NCI-H345 treated with DMSO at 0.1 percent for 48 hours (cell line): Measurements from ENCODE around the gene TRAP1.

ENCODE experiments used
- DNase-seq: peaks from one replicate; lab custom pipeline; 2025; ENCODE audit not compliant: unreplicated experiment; lab: John Stamatoyannopoulos, UW

The TRAP1 gene

DNA sequence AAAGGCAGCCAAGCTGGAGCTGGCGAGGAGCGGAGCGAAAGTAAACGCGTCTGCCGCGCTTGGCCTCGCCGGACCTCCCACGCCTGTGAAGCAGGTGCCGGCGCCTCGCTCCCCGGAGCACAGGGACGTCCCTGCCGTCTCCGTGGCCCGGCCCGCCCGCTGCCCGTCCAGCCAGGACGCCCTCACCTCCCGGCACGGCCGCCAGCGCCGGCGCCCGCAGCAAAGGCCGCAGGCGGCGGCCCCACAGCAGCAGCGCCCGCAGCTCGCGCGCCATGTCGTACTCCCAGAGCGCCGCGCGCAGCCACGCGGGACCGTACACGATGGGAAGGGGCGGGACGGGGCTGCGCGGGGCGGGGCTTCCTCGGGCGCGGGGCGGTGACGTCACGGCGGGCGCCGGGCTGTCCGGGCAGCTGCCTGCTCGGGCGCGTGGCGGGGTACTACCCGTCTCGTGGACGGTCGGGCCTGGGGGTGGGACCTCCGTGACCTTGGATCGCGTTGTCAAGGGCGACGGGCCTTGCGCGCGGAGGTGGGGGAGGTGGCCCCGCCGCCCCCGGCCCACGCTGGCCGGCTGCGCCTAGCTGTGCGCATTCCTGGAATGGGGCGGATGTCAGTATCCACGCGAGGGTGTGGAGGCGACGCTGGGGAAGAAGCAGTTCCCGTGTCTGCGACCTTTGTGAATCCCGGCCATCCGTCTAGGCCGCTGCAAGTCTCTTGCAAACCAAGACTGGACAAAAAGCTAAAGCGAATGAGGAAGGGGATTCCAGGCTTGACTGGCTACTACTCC lies at the start of gene TRAP1:
TSS of gene TRAP1 (minus strand) at position 290 of the 784 bp plus-strand sequence. CDS start at position 274, 16 bp downstream.
- peak; percentile 48 for DNase-seq

DNA sequence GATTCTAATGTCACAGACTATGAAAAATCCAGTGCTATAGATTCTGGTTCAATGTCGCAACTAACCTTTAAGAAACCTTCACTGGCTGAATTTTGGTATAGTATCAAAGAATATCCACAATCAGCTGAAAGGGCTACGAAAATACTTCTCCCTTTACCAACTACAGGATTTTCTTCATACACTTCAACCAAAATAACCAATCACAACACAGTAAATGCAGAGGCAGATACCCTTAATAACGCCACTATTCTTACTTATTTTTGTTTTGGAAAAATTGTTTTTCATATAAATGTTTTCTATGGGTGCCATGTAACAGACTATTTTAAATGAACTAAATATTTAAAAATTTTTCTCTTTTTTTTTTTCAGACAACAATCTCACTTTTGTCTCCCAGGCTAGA lies 48.9 kb upstream of the TRAP1 start:
- DNase-seq = no peak

DNA sequence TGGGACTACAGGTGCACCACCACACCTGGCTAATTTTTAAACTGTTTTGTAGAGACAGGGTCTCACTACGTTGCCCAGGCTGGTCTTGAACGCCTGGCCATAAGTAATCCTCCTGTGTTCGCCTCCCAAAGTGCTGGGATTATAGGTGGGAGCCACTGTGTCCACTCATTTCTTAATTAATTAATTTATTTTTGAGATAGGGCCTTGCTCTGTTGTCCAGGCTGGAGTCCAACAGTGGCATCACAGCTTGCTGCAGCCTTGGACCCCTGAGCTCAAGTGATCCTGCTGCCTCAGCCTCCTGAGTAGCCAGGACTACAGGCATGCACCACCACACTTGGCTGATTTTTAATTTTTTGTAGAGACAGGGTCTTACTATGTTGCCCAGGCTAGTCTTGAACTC lies 47.1 kb upstream of the TRAP1 start:
- DNase-seq = no peak

DNA sequence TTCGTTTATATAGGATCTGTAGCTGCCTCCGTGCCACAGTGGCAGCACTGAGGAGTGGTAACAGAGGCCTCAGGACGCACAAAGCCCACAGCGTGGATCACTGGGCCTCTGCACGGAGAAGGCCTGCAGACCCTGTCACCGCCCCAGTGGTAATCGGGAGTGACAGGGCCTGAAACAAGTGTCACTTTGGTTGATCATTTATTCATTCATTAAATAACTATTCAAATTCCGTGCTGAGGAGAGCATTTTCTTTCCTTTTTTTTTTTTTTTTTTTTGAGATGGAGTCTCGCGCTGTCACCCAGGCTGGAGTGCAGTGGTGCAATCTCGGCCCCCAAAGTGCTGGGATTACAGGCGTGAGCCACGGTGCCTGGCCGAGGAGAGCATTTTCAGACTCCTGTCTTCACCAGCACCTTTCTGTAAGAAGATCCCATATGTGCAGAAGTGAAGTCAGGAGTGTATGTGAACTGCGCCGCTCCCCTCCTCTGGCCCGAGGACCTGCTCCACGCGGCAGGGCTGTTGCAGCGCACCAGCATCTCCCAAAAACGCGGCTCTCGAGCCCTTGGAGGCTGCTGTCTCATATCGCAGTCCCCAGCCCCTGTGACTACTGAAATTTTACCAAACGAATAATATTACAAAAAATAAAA lies 44.9 kb upstream of the TRAP1 start:
- no peak for DNase-seq

DNA sequence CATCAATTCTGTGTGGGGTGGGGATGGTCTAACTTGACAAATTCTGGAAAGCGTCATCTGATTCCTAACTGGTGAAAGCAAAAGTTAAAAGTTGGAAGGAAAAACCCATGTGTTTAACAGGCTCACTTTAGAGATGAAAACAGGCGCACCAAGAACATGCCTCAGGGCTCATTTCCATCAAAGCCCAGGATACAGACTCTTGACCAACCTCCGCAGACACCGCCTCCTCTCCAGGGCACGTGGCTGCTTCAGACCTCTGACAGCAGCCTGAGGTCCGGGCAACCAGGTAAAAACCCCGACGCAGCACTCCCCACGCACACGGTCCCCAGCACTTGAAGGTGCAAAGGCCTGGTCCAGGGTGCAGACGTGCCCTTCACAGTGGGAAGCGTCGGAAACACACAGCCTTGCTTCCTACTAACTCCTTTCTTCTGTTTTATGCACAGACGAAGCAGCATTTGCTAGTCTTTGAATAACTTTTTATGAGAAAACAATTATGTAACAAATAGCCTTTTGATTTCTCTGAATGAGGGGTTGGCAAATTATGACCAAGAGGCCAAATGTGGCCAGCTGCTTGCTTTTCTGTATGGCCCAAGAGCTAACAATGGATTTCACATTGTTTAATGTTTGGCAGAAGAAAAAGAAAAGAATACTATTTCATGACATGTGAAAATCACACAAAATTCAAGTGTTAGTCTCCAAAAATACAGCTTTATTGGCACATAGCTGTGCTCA lies 44.2 kb upstream of the TRAP1 start:
- no peak for DNase-seq

DNA sequence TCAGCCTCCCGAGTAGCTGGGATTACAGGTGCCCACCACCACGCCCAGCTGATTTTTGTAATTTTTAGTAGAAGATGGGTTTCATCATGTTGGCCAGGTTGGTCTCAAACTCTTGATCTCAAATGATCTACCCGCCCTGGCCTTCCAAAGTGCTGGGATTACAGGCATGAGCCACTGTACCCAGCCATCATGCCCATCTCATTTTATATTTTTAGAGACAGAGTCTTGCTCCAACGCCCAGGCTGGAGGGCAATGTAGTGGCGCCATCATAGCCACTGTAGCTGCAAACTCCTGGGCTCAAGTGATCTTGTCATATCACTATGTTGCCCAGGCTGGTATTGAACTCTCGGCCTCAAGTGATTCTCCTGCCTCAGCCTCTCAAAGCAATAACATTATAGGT lies 43.2 kb upstream of the TRAP1 start:
- DNase-seq = no peak

DNA sequence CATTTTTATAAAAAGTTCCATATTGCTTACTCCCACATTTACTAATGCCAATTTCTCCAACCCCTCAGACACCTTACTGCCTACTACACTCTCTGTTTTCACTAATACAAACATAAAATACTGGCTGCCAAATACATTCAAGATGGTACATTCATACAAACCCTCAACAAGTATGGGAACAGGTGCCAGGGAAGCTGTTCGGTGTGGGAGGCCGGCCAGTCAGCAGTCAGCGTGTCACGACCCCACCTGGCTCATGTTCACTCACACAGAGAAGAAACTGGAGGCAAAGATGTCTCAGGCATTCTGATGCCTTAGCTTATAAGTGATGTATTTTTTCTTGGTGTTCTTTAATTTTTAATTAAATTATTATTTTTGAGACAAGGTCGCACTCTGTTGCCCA lies 42.4 kb upstream of the TRAP1 start:
- no peak for DNase-seq

DNA sequence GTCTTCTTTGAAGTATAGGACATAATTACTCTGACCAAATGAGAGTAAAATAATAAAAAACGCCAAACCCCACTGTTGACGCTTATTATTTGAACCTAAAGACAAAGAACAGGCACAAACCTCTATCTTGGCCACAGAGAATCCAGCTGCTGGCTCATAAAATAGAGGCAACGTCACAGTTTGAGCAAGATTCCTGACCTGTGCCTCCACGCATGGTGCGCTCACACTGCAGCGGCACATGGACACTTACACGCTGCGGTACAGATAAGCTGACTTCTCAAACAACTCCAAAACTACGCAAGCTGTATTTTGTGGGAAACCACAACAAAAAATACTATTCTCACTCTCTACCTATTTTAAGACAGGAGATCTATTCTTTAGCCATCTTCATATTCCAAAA lies 38.8 kb upstream of the TRAP1 start:
- DNase-seq = no peak

DNA sequence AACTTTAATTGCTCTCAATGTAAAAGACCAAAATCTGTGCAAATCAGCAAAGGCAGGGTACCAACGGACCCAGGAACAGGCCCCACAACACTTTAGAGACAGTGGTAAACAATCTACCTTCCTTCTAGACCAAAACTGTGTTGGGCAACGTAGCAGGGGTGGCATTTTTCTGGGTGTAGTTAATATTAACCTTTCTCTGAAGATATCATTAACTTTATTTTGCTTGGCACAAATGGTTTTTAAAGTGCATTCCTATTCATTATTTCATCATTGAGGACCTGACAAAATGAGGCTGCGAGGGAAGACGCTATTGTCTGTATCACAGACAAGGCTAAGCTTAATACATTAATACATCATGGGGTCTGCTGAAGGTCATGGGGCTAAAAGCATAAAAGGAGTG lies 37.9 kb upstream of the TRAP1 start:
- DNase-seq = no peak

DNA sequence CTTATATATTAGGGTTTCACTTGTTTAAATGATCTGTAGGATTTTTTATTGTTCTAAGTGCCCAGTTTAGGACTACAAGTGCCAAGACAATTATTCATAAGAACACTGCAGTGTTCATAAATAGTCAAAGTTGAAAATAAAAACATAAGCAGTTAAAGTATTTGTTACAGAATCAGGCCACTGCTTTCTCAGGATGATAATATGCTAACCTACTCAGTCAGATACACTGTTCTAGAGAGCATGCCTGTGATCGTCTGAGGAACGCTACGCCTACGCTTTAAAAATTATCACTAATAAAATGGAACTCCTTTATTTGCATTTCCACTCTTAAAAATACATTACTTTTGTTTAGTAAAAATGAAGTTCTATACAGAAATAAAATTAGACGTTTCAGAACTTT lies 37.4 kb upstream of the TRAP1 start:
- DNase-seq = no peak

DNA sequence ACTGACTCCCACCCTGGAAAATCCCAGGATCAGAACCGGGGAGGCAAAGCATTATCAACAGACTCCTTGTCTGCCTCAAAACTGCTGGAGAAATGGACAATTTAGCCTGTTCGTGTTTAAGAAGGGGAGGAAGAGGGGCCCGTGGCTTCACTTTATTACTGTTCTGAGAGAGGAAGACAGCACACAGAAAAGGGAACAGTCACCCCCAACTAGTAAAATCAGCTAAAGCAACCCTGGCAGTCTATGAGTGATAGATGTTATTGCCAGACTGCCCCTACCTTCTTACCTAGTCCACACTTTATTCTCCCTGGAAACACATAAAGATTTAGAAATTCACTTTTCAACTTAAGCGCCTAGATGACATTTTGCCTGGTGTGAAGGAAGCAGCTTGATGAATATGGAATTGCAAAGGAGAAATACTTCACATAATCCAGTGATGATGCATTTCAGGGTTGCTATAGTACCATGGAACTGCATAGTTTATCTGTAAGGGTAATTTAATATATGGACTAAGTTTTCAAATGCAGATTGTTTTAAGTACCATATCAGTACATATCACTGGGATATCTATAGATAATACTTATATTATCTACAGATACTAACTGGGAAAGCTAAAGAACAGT lies 36.9 kb upstream of the TRAP1 start:
- DNase-seq = no peak

DNA sequence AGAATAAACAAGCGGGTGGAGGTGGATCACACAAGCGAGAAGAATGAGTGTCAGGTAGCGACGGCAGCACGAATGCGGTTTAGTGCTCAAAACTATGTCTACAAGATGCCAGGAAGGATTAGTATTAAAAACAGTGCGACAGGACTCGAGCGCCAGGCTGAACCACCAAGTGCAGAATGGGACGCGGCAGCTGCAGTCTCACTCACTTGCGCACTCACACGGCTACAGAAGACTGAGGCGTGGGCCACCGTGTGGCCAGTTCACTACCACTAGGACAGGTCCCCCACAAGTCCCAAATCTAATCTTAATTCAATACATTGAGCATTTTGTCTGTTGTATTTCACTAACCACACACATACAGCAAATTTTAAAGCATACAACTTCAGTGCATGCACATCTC lies 35.7 kb upstream of the TRAP1 start:
- DNase-seq = no peak

DNA sequence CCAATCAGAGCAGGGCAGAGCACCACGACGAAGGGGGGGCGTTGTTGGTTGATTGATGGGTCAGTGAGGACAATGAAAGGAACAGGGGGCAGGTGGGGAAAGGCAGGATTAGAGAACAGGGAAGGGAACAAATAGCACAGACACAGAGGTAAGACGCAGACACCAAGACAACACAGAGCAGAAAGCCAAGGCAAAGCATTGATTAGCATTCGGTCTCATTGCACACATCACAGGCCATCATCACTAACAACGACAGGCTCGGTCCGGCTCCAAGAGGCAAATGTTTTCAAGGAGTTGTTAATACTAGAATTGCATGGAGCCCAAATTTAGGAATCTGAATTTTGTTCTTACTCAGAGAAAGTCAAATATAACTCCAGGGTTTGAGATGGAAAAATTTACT lies 34.6 kb upstream of the TRAP1 start:
- DNase-seq = no peak

DNA sequence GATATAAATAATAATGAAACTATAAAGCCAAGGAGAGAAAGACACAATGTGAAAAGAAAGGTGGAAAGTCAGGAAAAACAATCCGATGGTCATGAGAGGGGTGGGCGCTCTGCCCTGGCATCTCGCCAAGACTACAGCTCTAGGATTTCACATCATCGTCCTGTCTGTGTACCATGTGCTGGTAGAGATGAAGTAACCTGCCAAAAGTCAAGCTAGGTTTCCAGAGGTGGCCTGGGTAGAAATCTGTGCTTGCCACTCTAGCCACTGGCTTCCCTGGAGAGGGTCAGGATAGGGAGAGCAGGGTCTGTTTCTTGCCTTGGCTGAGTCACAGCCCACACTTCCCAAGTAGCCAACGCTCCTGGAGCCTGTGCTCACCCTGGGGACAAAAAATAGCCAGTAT lies 31.0 kb upstream of the TRAP1 start:
- no peak for DNase-seq

DNA sequence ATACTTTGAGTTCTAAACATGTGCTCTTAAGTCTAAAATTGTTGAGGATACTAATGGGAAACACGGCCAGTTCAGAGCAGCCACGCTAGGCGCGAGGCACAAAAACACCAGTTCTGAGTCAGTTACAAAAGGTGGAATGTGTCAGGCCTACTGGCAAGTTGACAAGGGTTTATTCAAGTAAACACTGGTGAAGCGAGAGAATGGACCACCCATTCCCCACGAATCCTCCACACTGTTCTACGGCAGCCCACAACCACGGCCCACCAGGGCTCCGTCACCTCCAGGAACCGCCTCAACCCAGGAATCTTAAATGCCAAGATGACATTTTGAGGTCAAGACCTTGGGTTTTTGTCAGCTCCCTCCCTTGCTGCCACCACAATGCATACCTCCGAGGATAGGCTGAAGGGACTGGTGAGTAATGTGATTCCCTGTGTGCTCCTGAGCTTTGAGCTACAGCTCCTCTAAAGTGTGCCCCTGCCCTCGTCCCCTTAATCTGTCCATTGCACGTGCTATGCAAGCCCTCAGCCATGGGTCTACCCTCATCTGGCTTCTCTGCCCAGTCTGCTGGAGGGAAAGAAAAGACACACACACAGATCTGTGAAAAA lies 28.5 kb upstream of the TRAP1 start:
- DNase-seq = no peak

DNA sequence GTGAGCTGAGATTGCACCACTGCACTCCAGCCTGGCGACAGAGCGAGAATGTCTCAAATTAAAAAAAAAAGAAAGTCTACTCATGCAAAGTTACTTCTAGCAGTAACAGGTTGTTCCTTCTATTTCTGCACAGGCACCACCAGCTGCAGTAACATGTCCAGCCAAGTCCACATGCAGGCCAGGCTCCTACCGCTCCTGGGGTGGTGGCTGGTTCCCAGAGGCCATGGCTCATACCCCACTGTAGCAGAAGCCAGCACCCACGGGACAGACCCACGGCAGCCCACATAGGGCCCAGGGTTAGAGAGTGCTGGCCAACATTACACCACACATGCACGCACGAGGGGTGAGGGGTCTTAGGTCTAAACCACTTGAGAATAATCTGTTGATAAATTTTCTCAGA lies 26.7 kb upstream of the TRAP1 start:
- no peak for DNase-seq

DNA sequence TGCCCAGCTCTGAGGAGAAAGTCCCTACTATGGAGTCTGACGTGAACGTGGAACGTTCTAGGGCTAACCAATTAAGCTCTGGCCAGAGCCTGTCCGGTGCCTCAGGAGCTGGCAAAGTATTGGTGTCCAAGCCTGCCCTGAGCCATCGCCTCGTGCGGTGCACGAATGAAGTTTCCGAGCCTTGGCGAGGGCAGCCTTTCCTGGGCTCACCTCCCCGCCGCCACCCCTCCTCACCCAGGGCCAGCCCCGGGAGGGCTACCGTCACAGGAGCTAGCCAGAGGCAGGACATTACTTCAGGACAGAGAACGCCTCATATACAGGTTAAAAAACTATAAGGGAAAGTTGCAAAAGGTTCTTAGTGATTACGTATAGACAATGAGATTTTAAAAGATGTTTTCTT lies 23.6 kb upstream of the TRAP1 start:
- no peak for DNase-seq

DNA sequence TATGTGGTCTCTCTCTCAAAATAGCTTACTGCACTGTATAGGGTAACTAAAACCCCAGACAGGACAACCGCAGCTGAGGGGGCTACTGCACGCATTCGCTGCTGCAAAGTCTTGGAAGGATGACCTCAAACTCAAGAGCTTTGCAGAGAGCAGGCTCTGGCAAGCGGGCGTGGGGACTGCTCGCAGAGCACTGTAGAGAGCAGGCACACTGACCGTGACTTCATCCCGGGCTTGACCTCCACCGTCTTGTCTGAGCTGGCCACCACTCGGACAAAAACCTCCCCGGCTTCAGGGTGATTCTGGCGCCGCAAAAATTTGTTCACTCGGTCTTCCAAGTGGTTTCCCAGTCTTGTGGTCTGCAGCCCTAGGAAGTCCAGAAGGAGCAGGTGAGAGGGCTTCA lies 22.9 kb upstream of the TRAP1 start:
- no peak for DNase-seq

DNA sequence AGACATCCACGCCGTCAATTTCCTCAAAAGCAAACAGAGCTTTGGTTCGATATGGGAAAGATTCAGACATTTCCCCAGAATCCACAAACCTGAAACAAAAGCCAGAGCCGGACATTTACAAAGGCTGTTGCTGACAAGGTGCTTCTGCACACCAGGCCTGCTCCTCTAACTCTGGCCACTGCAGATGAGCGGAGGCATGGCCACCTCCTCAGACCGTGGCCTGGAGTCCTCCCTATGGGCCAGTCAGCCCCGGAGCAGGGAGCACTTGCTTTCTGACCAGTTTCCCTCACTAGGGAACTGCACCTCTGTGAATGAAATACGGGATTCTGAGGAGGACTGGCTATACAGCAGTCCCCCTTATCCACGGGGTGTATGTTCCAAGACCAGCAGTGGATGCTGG lies 22.3 kb upstream of the TRAP1 start:
- DNase-seq = no peak

DNA sequence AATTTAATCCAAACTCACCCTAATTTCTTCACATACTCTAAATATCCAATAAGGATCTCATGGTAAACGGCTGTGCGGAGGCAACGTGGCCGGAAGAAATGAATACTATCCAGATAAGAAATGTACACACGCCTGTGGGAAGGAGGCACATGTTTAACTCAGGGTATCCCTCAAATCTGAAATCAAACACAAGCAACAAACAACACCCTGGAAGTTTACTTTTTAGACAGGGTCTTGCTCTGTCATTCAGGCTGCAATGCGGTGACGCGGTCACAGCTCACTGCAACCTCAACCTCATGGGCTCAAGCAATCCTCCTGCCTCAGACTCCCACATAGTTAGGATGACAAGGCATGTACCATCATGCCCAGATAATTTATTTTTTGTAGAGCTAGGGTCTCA lies 21.2 kb upstream of the TRAP1 start:
- no peak for DNase-seq

DNA sequence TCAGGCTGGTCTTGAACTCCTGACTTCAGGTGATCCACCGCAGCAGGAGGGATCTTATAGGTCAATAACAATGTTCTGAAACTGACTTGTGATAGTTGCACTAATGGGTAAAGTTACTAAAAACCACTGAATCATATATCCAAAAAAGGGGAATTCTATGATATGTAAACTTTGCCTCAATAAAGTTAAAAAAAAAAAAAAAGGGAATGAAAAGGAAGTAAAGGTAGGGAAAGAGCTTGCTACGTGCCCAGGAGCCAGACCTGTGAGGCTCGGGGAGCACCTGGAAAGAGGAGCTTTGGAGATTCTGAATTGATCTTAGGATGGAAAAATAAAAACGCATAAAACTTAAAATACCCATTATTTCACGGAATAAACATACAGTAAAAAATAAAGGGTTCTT lies 20.8 kb upstream of the TRAP1 start:
- DNase-seq = no peak
